Uterus (tissue), 4 donors: ENCODE measurements around the gene TPM1. TPM values are rescaled to one million over a fixed set of nuclear protein-coding genes. Genes with fewer than 3 reads are reported as not detected.

Source experiments
- DNase-seq, 2 donors: peaks; one replicate each; pipeline ENCODE4 v3.0.0-alpha.2; 2019 to 2020
- H3K27ac ChIP-seq, 2 donors: fragments of 200-600 bp; sonication (generic); 1 replicate in 1 of 2; 2 replicates in 1 of 2; pipeline ENCODE4 v1.5.1; 2016 to 2018
- H3K27me3 ChIP-seq, 2 donors: fragments of 200-600 bp; sonication (generic); one replicate each; pipeline ENCODE4 v1.5.1; 2018 to 2019; ENCODE audit warnings: control low read depth in 1 of 2
- H3K36me3 ChIP-seq, 2 donors: fragments of 200-600 bp; sonication (generic); one replicate each; pipeline ENCODE4 v1.5.1; 2019; ENCODE audit warnings: control low read depth in 1 of 2
- H3K4me1 ChIP-seq, 2 donors: fragments of 200-600 bp; sonication (generic); one replicate each; pipeline ENCODE4 v1.5.1; 2018 to 2019; ENCODE audit warnings: control low read depth in 1 of 2
- H3K4me3 ChIP-seq, 2 donors: fragments of 200-600 bp; sonication (generic); 1 replicate in 1 of 2; 2 replicates in 1 of 2; pipeline ENCODE4 v1.5.1; 2018 to 2019; ENCODE audit warnings: mild to moderate bottlenecking in 1 of 2
- H3K9me3 ChIP-seq, 2 donors: fragments of 200-600 bp; sonication (generic); one replicate each; pipeline ENCODE4 v1.5.1; 2019; ENCODE audit warnings: control low read depth in 1 of 2
- POLR2A ChIP-seq, 2 donors: fragments of 450-650 bp; IDR thresholded peaks; one replicate each; pipeline ENCODE4 v1.6.1; 2016; ENCODE audit warnings: antibody characterized with exemption in 2 of 2, mild to moderate bottlenecking in 1 of 2, moderate library complexity in 1 of 2
- intact Hi-C: fragments of 100-400 bp; cut with DNase I; formaldehyde crosslinking; loops from one replicate; pipeline ENCODE4 v1.15.1; 2023; ENCODE audit warnings: low total_unique reads
- total RNA-seq, 4 donors: library from RNA; depleted of rRNA in 3 of 4; stranded (reverse); fragments of >200 nt in 3 of 4; gene quantifications; one replicate each; pipeline versions ENCODE4 v1.1.0 to v1.2.4, GENCODE V29; 2014 to 2023
- TF ChIP-seq, protein P1 (sequence below), 4 experiments: fragments of 200-600 bp in 2 of 4; fragments of 450-650 bp in 2 of 4; sonication (generic) in 2 of 4; IDR thresholded peaks; one replicate each; pipeline ENCODE4 v1.5.1; 2016 to 2019; ENCODE audit warnings: antibody characterized with exemption in 4 of 4, mild to moderate bottlenecking in 2 of 4, moderate library complexity in 1 of 4
- donor health status: DM: yes; HTN: yes; CAD: no.

Gene TPM1
- total RNA-seq, 4 donors from 2014 or later = 622 to 1,998 (median 1,003) TPM

GRCh38 chr15:63016234-63016633 lies 26.3 kb upstream of the TPM1 start:
- H3K27ac ChIP-seq = peak overlapping the region in 1 of 2 donors; percentile 8
- no peaks in the 10 kb centered on the region for H3K36me3 ChIP-seq
- H3K4me1 ChIP-seq = no peaks in the 10 kb centered on the region
- no peaks in the 10 kb centered on the region for H3K27me3 ChIP-seq
- DNase-seq = no peak
- H3K9me3 ChIP-seq = no peaks in the 10 kb centered on the region
- TF ChIP-seq, protein P1, sequence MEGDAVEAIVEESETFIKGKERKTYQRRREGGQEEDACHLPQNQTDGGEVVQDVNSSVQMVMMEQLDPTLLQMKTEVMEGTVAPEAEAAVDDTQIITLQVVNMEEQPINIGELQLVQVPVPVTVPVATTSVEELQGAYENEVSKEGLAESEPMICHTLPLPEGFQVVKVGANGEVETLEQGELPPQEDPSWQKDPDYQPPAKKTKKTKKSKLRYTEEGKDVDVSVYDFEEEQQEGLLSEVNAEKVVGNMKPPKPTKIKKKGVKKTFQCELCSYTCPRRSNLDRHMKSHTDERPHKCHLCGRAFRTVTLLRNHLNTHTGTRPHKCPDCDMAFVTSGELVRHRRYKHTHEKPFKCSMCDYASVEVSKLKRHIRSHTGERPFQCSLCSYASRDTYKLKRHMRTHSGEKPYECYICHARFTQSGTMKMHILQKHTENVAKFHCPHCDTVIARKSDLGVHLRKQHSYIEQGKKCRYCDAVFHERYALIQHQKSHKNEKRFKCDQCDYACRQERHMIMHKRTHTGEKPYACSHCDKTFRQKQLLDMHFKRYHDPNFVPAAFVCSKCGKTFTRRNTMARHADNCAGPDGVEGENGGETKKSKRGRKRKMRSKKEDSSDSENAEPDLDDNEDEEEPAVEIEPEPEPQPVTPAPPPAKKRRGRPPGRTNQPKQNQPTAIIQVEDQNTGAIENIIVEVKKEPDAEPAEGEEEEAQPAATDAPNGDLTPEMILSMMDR (IDR thresholded peaks at IDR 0.05) = no peak
- TF ChIP-seq POLR2A (IDR thresholded peaks at IDR 0.05) = no peak
- intact Hi-C loops = no loop called here
- no peak overlapping the region for H3K4me3 ChIP-seq

DNA sequence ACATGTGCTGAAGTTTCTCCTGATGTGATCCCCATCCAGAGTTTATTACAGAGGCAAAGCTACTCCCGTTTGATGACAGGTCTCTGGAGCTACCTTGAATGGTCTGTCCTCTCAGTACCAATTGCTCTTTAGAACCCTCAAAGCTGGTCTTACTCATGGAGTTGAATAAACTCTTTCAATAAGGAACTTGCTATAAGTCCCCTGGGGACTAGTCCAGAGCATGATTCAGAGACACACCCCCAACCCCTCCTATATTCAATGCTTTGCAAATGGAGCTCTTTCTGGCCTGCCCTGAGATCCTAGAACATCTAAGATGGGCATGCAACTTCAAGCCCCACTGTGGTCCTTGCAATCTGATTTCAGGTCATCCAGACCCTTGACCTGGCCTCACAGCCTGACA lies 23.9 kb upstream of the TPM1 start:
- no peaks in the 10 kb centered on the region for H3K9me3 ChIP-seq
- intact Hi-C loops = no loop called here
- H3K4me1 ChIP-seq = no peaks in the 10 kb centered on the region
- H3K27me3 ChIP-seq = no peaks in the 10 kb centered on the region
- no peak overlapping the region for H3K27ac ChIP-seq
- no peak for DNase-seq
- TF ChIP-seq, protein P1 (IDR thresholded peaks at IDR 0.05) = no peak
- TF ChIP-seq POLR2A (IDR thresholded peaks at IDR 0.05) = no peak
- H3K36me3 ChIP-seq = no peaks in the 10 kb centered on the region
- no peak overlapping the region for H3K4me3 ChIP-seq

DNA sequence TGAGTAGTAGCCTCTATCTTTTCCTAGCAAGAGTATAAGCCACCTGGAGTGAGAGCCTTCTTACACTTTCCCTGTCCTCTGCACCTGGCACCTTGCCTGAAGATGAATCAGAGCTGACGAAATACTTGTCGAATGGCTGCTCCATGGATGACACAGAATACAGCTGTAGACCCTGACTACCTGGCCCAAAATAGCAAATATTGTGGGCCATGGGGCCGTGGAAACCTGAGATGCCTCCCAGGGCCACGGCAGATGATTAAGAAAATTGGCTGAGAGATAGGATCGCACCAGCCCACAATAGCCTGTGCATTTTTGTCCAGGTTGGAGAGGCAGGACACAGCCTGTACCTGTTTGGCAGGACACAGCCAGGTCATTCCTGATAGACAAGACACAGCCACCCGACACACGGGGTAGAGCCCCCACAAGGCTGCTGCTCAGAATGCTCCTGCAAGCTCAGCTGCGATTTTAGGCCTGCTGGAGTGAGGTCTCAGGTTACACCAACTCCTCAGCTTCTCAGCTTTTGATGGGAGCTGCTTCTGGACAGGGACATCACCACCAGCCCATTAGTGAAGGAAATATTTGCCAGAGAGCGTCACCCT lies 22.9 kb upstream of the TPM1 start:
- Histone ChIP-seq H3K27ac (no peak overlapping the region), H3K27me3 (no peaks in the 10 kb centered on the region), H3K36me3 (no peaks in the 10 kb centered on the region), H3K9me3 (no peaks in the 10 kb centered on the region), H3K4me3 (no peak overlapping the region), H3K4me1 (no peaks in the 10 kb centered on the region)
- TF ChIP-seq, protein P1 (IDR thresholded peaks at IDR 0.05) = no peak
- no peak for TF ChIP-seq POLR2A (IDR thresholded peaks at IDR 0.05)
- DNase-seq = peak in 1 of 2 donors; percentile 61
- intact Hi-C loops = no loop called here

DNA sequence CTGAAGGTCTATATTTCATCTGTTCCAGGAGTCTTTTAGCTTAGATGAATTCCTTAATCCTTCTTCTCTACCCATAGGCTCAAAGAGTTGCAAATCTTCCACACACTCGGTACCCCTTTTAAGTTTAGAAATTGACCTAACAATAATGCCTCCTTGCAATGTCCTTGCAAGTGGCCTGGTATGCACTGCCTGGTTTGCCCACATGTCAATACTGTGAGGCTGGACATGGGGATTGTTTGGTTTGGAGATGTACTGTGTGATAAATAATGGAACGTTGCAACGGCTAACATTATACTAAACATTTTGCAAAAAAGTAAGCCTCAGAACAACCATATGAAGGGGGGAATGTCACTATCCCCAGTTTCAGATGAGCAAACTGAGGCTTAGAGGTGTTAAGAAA lies 22.4 kb upstream of the TPM1 start:
- no peak for DNase-seq
- Histone ChIP-seq H3K27me3 (no peaks in the 10 kb centered on the region), H3K9me3 (no peaks in the 10 kb centered on the region), H3K4me3 (no peak overlapping the region), H3K4me1 (no peaks in the 10 kb centered on the region), H3K36me3 (no peaks in the 10 kb centered on the region), H3K27ac (no peak overlapping the region)
- TF ChIP-seq, protein P1 (IDR thresholded peaks at IDR 0.05) = no peak
- no peak for TF ChIP-seq POLR2A (IDR thresholded peaks at IDR 0.05)
- intact Hi-C loops = no loop called here

GRCh38 chr15:63020759-63021430 lies 21.7 kb upstream of the TPM1 start:
- no peaks in the 10 kb centered on the region for H3K4me1 ChIP-seq
- no peaks in the 10 kb centered on the region for H3K27me3 ChIP-seq
- no peaks in the 10 kb centered on the region for H3K9me3 ChIP-seq
- intact Hi-C loops = no loop called here
- no peak overlapping the region for H3K4me3 ChIP-seq
- no peaks in the 10 kb centered on the region for H3K36me3 ChIP-seq
- DNase-seq = no peak
- H3K27ac ChIP-seq = no peak overlapping the region
- TF ChIP-seq, protein P1 (IDR thresholded peaks at IDR 0.05) = no peak
- no peak for TF ChIP-seq POLR2A (IDR thresholded peaks at IDR 0.05)
